IMR-90 (cell line): ENCODE results near the gene HSPA1L. TPM values are rescaled to one million over a fixed set of nuclear protein-coding genes. Genes with fewer than 3 reads are reported as not detected.
A peak's percentile ranks its signal among the peaks of the same experiment; 100 is the strongest.
"Not testable (repeated sequence)": the region's sequence is repeated elsewhere in the genome, so short reads cannot be mapped to it uniquely, and the experiment has no call there.

ENCODE experiments used
- ATAC-seq: fragments of 200-7000 bp; cut with Tn5 transposase; 2 replicates; pipeline ENCODE4 v1.9.1; 2020; ENCODE audit warnings: low read depth, mild to moderate bottlenecking, moderate library complexity
- BruUV-seq: library from RNA; stranded (reverse); fragments of 400-500 nt; replicated peaks from 2 replicates; lab custom pipeline; 2021; lab: Mats Ljungman, UMichigan
- CTCF ChIA-PET: fragments of 300-600 bp; formaldehyde crosslinking; extraction: SDS; loops from one replicate; lab custom pipeline; 2021; ENCODE audit warnings: antibody characterized with exemption; lab: Yijun Ruan, JAX
- POLR2A ChIA-PET: fragments of 300-600 bp; sonication (Branson Sonifier 250); formaldehyde crosslinking; loops from one replicate; lab custom pipeline; 2022; ENCODE audit warnings: antibody characterized with exemption; ENCODE audit not compliant: unreplicated experiment; lab: Charles Lee
- DNase-seq: peaks from one replicate; pipeline ENCODE4 v3.0.0; 2013
- H2AFZ ChIP-seq: replicated peaks from 2 replicates; pipeline ENCODE3; 2013; ENCODE audit warnings: low read length, mild to moderate bottlenecking; ENCODE audit not compliant: poor library complexity
- H2AK5ac ChIP-seq: 2 replicates; pipeline ENCODE4 v1.6.1; 2013; ENCODE audit warnings: low read depth, low read length, inconsistent platforms
- H2AK9ac ChIP-seq: replicated peaks from 2 replicates; pipeline ENCODE3; 2013; ENCODE audit warnings: mild to moderate bottlenecking, low read depth, low read length, moderate library complexity; ENCODE audit not compliant: poor library complexity
- H2BK120ac ChIP-seq: 2 replicates; pipeline ENCODE4 v1.6.1; 2013; ENCODE audit warnings: low read depth, low read length, inconsistent platforms
- H2BK15ac ChIP-seq: 3 replicates; pipeline ENCODE4 v1.6.1; 2013; ENCODE audit warnings: low read depth, low read length, inconsistent platforms
- H2BK20ac ChIP-seq: 2 replicates; pipeline ENCODE4 v1.6.1; 2013; ENCODE audit warnings: low read depth, mild to moderate bottlenecking, inconsistent platforms, low read length, moderate library complexity
- H2BK5ac ChIP-seq: 2 replicates; pipeline ENCODE4 v1.6.1; 2013; ENCODE audit warnings: mild to moderate bottlenecking, low read depth, low read length, inconsistent platforms; ENCODE audit not compliant: poor library complexity, severe bottlenecking
- H3K14ac ChIP-seq: replicated peaks from 2 replicates; pipeline ENCODE4 v1.6.1; 2013; ENCODE audit warnings: low read depth, low read length, inconsistent platforms
- H3K18ac ChIP-seq: 2 replicates; pipeline ENCODE4 v1.6.1; 2013; ENCODE audit warnings: low read depth, low read length, control low read depth
- H3K23ac ChIP-seq: 2 replicates; pipeline ENCODE4 v1.6.1; 2013; ENCODE audit warnings: low read depth, low read length, inconsistent platforms
- H3K27ac ChIP-seq: 2 replicates; pipeline ENCODE4 v1.5.1; 2013; ENCODE audit warnings: mild to moderate bottlenecking, control low read depth, low read length; ENCODE audit not compliant: insufficient read depth
- H3K27me3 ChIP-seq: 2 replicates; pipeline ENCODE4 v1.6.1; 2013; ENCODE audit warnings: low read length; ENCODE audit not compliant: control insufficient read depth, insufficient read depth
- H3K36me3 ChIP-seq: 2 replicates; pipeline ENCODE4 v1.6.1; 2013; ENCODE audit warnings: low read length, mixed read lengths; ENCODE audit not compliant: control insufficient read depth, insufficient read depth
- H3K4ac ChIP-seq: 2 replicates; pipeline ENCODE4 v1.6.1; 2013; ENCODE audit warnings: low read depth, low read length, inconsistent platforms
- H3K4me1 ChIP-seq: 2 replicates; pipeline ENCODE4 v1.6.1; 2013; ENCODE audit warnings: low read length, mixed read lengths; ENCODE audit not compliant: control insufficient read depth, insufficient read depth
- H3K4me2 ChIP-seq: 2 replicates; pipeline ENCODE4 v1.6.1; 2013; ENCODE audit warnings: low read depth, mild to moderate bottlenecking, control low read depth, low read length, moderate library complexity
- H3K4me3 ChIP-seq: 2 replicates; pipeline ENCODE4 v1.5.1; 2013; ENCODE audit warnings: low read depth, mild to moderate bottlenecking, control low read depth, low read length, moderate library complexity; ENCODE audit not compliant: insufficient read depth
- H3K56ac ChIP-seq: 2 replicates; pipeline ENCODE4 v1.6.1; 2013; ENCODE audit warnings: low read length, inconsistent platforms; ENCODE audit not compliant: insufficient read depth; ENCODE audit errors: extremely low read depth
- H3K79me1 ChIP-seq, 2 experiments: 2 replicates each; pipeline ENCODE4 v1.6.1; 2013; ENCODE audit warnings: low read length in 2 of 2, inconsistent platforms in 1 of 2, low read depth in 1 of 2
- H3K9ac ChIP-seq: 2 replicates; pipeline ENCODE4 v1.6.1; 2013; ENCODE audit warnings: low read depth, low read length, control low read depth
- H3K9me1 ChIP-seq: 2 replicates; pipeline ENCODE4 v1.6.1; 2013; ENCODE audit warnings: low read length, inconsistent platforms; ENCODE audit not compliant: insufficient read depth
- H3K9me3 ChIP-seq: 2 replicates; pipeline ENCODE4 v1.6.1; 2013; ENCODE audit warnings: low read length; ENCODE audit not compliant: control insufficient read depth, insufficient read depth
- H4K20me1 ChIP-seq: 2 replicates; pipeline ENCODE4 v1.6.1; 2013; ENCODE audit warnings: low read length, inconsistent platforms; ENCODE audit not compliant: insufficient read depth
- H4K5ac ChIP-seq: 2 replicates; pipeline ENCODE4 v1.6.1; 2013; ENCODE audit warnings: mild to moderate bottlenecking, low read depth, low read length, control low read depth
- H4K8ac ChIP-seq, 2 experiments: 2 replicates each; pipeline ENCODE4 v1.6.1; 2013; ENCODE audit warnings: low read depth in 2 of 2, low read length in 2 of 2, control low read depth in 1 of 2, inconsistent platforms in 1 of 2
- H4K91ac ChIP-seq: 2 replicates; pipeline ENCODE4 v1.6.1; 2013; ENCODE audit warnings: low read depth, low read length, inconsistent platforms; ENCODE audit not compliant: insufficient read depth
- WGBS, 2 experiments: methylation state at CpG; one replicate each; pipeline versions ENCODE4 v1.1.5 to v1.1.7; 2013; ENCODE audit warnings: missing lambda C conversion rate in 2 of 2; ENCODE audit not compliant: insufficient read length in 1 of 2; ENCODE audit errors: extremely low coverage in 2 of 2; 5-methylcytosine and 5-hydroxymethylcytosine counted together
- dilution Hi-C: fragments of 300-500 bp; cut with HindIII; formaldehyde crosslinking; loops from one replicate; pipeline ENCODE4 v1.14.3; 2018; ENCODE audit warnings: low sequenced_read_pairs; ENCODE audit not compliant: unreplicated experiment
- in situ Hi-C: fragments of 300-500 bp; cut with MboI; formaldehyde crosslinking; loops from 3 replicates; pipeline ENCODE4 v1.14.3; 2019; ENCODE audit warnings: low sequenced_read_pairs, inconsistent platforms, mixed read lengths
- intact Hi-C: fragments of 100-400 bp; cut with micrococcal nuclease; formaldehyde crosslinking; loops from 2 replicates; pipeline ENCODE4 v1.10.0; 2022
- polyA plus RNA-seq, 3 experiments: library from polyadenylated mRNA; depleted of rRNA; stranded (reverse); fragments of >200 nt; gene quantifications; 2 replicates each; pipeline ENCODE4 v1.2.3, GENCODE V29; 2012; ENCODE audit warnings: low replicate concordance in 1 of 3
- total RNA-seq: library from RNA; depleted of rRNA; stranded (reverse); fragments of >200 nt; gene quantifications from 2 replicates; pipeline ENCODE4 v1.2.3, GENCODE V29; 2012

Gene HSPA1L
- total and polyA plus RNA-seq, 2 of the 4 experiments (the other 2 are of a cell fraction): 0.97 to 1.3 TPM

DNA sequence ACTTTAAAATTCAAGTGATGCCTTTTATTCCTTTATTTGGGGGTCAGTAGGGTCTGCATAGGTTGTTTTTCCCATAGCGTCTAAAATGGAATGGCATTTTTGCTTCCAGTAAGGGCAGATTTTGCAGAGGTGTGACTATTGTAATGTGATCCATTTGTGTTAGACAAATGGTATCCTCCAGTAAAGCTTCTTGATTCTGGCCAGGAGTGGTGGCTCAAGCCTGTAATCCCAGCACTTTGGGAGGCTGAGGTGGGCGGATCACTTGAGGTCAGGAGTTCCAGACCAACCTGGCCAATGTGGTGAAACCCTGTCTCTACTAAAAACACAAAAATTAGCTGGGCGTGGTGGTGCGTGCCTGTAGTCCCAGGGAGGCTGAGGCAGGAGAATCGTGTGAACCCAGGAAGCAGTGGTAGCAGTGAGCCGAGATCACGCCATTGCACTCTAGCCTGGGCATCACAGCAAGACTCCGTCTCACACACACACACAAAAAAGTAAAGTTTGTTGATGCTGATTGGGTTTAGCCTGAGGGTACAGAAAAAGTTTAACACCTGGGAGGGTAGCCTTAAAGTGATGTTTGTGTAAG lies 2.9 kb upstream of the HSPA1L start:
- H2BK15ac ChIP-seq, H3K4me3 ChIP-seq, H2AK9ac ChIP-seq, H3K4me1 ChIP-seq, H4K91ac ChIP-seq, in situ Hi-C loops, H3K18ac ChIP-seq, dilution Hi-C loops, ATAC-seq, H2AFZ ChIP-seq, H4K8ac ChIP-seq, DNase-seq, H2BK20ac ChIP-seq, H2AK5ac ChIP-seq, H4K20me1 ChIP-seq, BruUV-seq, H3K36me3 ChIP-seq, H3K9me1 ChIP-seq, H3K4ac ChIP-seq, H3K9me3 ChIP-seq, H3K56ac ChIP-seq, H2BK120ac ChIP-seq, H3K27me3 ChIP-seq, H3K27ac ChIP-seq, CTCF ChIA-PET, POLR2A ChIA-PET, H4K5ac ChIP-seq, H3K9ac ChIP-seq, intact Hi-C loops: not testable (repeated sequence)
- H3K14ac ChIP-seq: 0 out of 2 replicates have a peak overlapping the region, but pooled peaks have one; percentile 59
- H2BK5ac ChIP-seq: peak overlapping the region; percentile 31
- peaks cover 10 to 50% of the 10 kb centered on the region in 2 experiments; a peak in 3 of 4 replicates for H3K79me1 ChIP-seq
- H3K23ac ChIP-seq: peak overlapping the region; percentile 13; the same call in 1 of the 2 replicates
- WGBS, 2 experiments: 86% methylated on average over 1 of the region's 8 CpGs; no CpG with 5 or more reads in 1 of the 2 experiments
- peak overlapping the region; percentile 75 for H3K4me2 ChIP-seq

GRCh38 chr6:31817133-31817928 lies 2.2 kb upstream of the HSPA1L start:
- H4K20me1 ChIP-seq, H2AK9ac ChIP-seq, CTCF ChIA-PET, H3K18ac ChIP-seq, H4K91ac ChIP-seq, H3K9me3 ChIP-seq, H3K23ac ChIP-seq, H2BK15ac ChIP-seq, H2BK20ac ChIP-seq, H2AFZ ChIP-seq, H4K5ac ChIP-seq, intact Hi-C loops, DNase-seq, H3K14ac ChIP-seq, POLR2A ChIA-PET, H3K36me3 ChIP-seq, H2AK5ac ChIP-seq, H3K27me3 ChIP-seq, H3K4ac ChIP-seq, H3K56ac ChIP-seq, dilution Hi-C loops, H4K8ac ChIP-seq, H3K9ac ChIP-seq, H2BK120ac ChIP-seq, ATAC-seq, in situ Hi-C loops, H3K9me1 ChIP-seq, H3K27ac ChIP-seq, H3K4me1 ChIP-seq: not testable (repeated sequence)
- Histone ChIP-seq H3K79me1 (peaks cover 11 to 43% of the 10 kb centered on the region in 2 experiments), H3K4me3 (peak overlapping the region; percentile 15; the same call in 1 of the 2 replicates), H3K4me2 (peak overlapping the region; percentile 75), H2BK5ac (peak overlapping the region; percentile 31)
- 92% methylated on average over 4 of the region's 37 CpGs; no CpG with 5 or more reads in 1 of the 2 experiments for WGBS, 2 experiments
- BruUV-seq: TSS peak; percentile 81
